ENCODE measurements around the gene CDNF. TPM values are rescaled to one million over a fixed set of nuclear protein-coding genes. Genes with fewer than 3 reads are reported as not detected.

CDNF gene
- total RNA-seq, 1 donor from 2014 or later: 0.61 TPM

DNA sequence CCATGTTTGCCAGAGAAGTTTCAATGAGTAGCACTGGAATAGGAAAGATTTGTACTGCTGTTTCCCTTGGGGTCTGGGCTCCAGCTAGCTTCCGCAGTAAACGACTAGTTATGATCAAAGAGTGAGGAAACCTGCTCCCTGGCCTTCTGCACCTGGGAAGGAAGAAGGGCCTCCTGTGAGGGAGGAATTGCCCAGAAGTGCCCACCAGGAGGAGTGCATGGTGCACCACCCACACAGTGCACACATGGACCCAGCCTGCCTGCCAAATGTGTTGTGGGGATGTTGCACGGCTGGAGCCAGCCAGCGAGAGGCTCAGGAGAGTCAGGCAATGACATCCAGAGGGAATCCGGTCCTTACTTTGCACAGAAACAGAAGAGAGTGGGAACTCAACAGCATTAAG, 36.1 kb downstream of the CDNF start:
- no peaks in the 10 kb centered on the region for H3K4me1 ChIP-seq
- no peaks in the 10 kb centered on the region for H3K27me3 ChIP-seq
- H3K27ac ChIP-seq: no peak overlapping the region
- H3K9me3 ChIP-seq: no peaks in the 10 kb centered on the region
- H3K36me3 ChIP-seq: no peaks in the 10 kb centered on the region
- no peak overlapping the region for H3K4me3 ChIP-seq
- ATAC-seq (peak; percentile 24), DNase-seq (no peak)
- intact Hi-C loops (cut with DNase I): no loop called here
- TF ChIP-seq, protein P1, sequence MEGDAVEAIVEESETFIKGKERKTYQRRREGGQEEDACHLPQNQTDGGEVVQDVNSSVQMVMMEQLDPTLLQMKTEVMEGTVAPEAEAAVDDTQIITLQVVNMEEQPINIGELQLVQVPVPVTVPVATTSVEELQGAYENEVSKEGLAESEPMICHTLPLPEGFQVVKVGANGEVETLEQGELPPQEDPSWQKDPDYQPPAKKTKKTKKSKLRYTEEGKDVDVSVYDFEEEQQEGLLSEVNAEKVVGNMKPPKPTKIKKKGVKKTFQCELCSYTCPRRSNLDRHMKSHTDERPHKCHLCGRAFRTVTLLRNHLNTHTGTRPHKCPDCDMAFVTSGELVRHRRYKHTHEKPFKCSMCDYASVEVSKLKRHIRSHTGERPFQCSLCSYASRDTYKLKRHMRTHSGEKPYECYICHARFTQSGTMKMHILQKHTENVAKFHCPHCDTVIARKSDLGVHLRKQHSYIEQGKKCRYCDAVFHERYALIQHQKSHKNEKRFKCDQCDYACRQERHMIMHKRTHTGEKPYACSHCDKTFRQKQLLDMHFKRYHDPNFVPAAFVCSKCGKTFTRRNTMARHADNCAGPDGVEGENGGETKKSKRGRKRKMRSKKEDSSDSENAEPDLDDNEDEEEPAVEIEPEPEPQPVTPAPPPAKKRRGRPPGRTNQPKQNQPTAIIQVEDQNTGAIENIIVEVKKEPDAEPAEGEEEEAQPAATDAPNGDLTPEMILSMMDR (IDR thresholded peaks at IDR 0.05): no peak

DNA sequence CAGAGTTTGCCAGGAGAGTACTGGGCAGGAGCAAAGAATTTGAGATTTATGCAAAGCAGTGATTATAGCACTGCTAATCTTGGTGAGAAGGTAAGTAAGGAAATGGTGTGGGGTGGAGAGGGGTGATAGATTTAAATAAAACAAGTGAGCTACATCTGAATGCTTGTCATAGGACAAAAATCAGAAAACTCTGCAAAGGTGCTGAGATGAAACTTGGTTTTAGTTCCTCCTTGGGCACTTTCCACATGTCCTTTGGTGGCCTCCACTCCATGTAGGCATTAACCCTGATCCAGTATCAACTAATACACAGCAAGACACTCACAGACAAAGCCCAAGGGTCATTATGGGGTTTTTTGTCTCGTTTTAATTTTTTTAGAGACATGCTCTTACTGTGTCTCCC, 37.4 kb downstream of the CDNF start:
- Histone ChIP-seq H3K27me3 (no peaks in the 10 kb centered on the region), H3K4me3 (no peak overlapping the region), H3K27ac (no peak overlapping the region), H3K36me3 (no peaks in the 10 kb centered on the region), H3K4me1 (no peaks in the 10 kb centered on the region), H3K9me3 (no peaks in the 10 kb centered on the region)
- TF ChIP-seq, protein P1 (IDR thresholded peaks at IDR 0.05): no peak
- intact Hi-C loops (cut with DNase I): no loop called here
- ATAC-seq: no peak
- DNase-seq: no peak

DNA sequence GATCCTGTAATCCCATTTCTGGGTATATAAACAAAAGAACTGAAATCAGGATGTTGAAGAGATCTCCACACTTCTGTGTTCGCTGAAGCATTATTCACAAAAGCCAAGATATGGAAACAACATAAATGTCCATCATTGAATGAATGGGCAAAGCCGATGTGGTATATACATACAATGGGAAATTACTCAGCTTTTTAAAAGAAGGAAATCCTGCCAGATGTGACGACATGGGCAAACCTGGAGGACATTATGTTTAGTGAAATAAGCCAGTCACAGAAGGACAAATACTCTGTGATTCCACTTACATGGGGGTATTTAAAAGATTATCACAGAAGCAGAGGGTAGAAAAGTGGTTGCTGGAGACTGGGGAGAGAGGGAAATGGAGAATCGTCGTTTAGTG, 39.2 kb downstream of the CDNF start:
- Histone ChIP-seq H3K9me3 (no peaks in the 10 kb centered on the region), H3K4me3 (no peak overlapping the region), H3K27me3 (no peaks in the 10 kb centered on the region), H3K27ac (no peak overlapping the region), H3K4me1 (no peaks in the 10 kb centered on the region), H3K36me3 (no peaks in the 10 kb centered on the region)
- ATAC-seq: no peak
- TF ChIP-seq, protein P1 (IDR thresholded peaks at IDR 0.05): no peak
- intact Hi-C loops (cut with DNase I): no loop called here
- DNase-seq: no peak

DNA sequence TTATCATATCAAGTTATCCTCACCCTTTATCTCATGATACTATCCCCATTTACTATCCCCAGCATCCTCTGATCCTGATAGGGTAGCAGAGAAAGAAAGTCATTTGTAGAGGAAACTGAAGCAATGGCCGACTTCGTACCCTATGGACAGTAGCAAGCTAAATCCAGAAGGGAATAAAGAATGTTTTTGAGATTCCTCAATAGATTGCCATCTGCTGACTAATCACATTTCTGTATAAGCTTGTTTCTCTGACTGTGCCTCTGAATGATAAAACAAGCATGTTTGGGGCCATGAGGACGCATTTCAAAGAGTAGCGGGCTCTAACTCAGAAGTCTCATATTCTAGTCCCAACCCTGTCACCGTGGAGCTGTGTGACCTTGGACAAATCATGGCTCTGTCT, 49.9 kb downstream of the CDNF start:
- Histone ChIP-seq H3K27ac (no peak overlapping the region), H3K4me3 (no peak overlapping the region), H3K36me3 (no peaks in the 10 kb centered on the region), H3K4me1 (no peaks in the 10 kb centered on the region), H3K27me3 (no peaks in the 10 kb centered on the region), H3K9me3 (no peaks in the 10 kb centered on the region)
- intact Hi-C loops (cut with DNase I): no loop called here
- TF ChIP-seq, protein P1 (IDR thresholded peaks at IDR 0.05): no peak
- DNase-seq (no peak), ATAC-seq (no peak)

DNA sequence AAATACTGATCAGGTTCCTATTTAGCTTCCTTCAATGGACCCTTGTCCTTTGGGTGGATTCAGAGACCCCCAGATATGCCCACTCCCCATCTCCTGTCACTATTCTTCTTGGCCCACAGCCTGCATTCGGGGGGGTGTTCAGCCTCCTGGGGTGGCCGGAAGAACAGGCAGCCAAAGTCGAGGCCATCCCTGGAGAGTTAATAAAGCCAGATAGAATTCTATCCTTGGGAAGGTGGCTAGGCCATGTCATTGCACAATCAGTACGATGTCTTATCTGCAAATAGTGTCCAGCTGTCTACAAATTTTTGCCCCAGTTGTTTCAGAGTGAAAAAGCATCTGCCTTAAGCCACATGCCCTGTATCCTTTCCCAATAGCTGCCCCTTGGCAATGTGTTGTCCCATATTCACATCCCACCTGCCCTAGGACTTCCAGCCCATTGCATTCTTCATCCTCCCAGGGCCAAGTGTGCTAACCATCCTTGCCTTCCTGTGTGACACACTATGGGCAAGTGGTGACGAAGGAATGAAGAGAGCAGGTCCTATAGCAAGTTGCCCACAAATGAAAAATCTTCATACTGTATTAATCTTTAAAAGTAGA, 53.3 kb downstream of the CDNF start:
- intact Hi-C loops (cut with DNase I): no loop called here
- TF ChIP-seq, protein P1 (IDR thresholded peaks at IDR 0.05): no peak
- DNase-seq: no peak
- Histone ChIP-seq H3K4me1 (no peaks in the 10 kb centered on the region), H3K9me3 (no peaks in the 10 kb centered on the region), H3K36me3 (no peaks in the 10 kb centered on the region), H3K27me3 (no peaks in the 10 kb centered on the region), H3K27ac (no peak overlapping the region), H3K4me3 (no peak overlapping the region)
- ATAC-seq: no peak
